Endothelial cell of umbilical vein (primary cell): ENCODE results near the gene PBX2. TPM values are rescaled to one million over a fixed set of nuclear protein-coding genes. Genes with fewer than 3 reads are reported as not detected.

Experiments
- BruUV-seq: library from RNA; stranded (reverse); fragments of 400-500 nt; replicated peaks from 2 replicates; lab custom pipeline; 2021; lab: Mats Ljungman, UMichigan
- CTCF ChIA-PET: fragments of 300-600, 350-600 bp; sonication (Branson Sonifier 250); formaldehyde crosslinking; loops from one replicate; lab custom pipeline; 2021; ENCODE audit warnings: antibody characterized with exemption, inconsistent platforms; lab: Charles Lee
- POLR2A ChIA-PET: fragments of 300-600, 350-600 bp; sonication (Branson Sonifier 250); formaldehyde crosslinking; loops from one replicate; lab custom pipeline; 2021; ENCODE audit warnings: antibody characterized with exemption, inconsistent platforms; lab: Charles Lee
- DNase-seq: peaks from one replicate; pipeline ENCODE4 v3.0.0-alpha.2; 2011; ENCODE audit warnings: low read depth, low spot score
- FAIRE-seq: peaks from 2 replicates; lab custom pipeline; 2011; peaks lifted over from hg19 to GRCh38; lab: Jason Lieb, UNC
- H2AFZ ChIP-seq: 2 replicates; pipeline ENCODE4 v1.6.0; 2012; ENCODE audit warnings: low read depth, low read length, control low read depth, inconsistent platforms
- H3K27ac ChIP-seq: 2 replicates; pipeline ENCODE4 v1.5.1; 2011; ENCODE audit warnings: low read depth, mild to moderate bottlenecking, control low read depth, low read length, moderate library complexity; ENCODE audit not compliant: insufficient read depth
- H3K27me3 ChIP-seq, 2 experiments: 2 replicates each; pipeline versions ENCODE4 v1.6.0 to v1.6.1; 2011; ENCODE audit warnings: low read length in 2 of 2, mixed read lengths in 1 of 2; ENCODE audit not compliant: control insufficient read depth in 2 of 2, insufficient read depth in 2 of 2
- H3K36me3 ChIP-seq, 2 experiments: 2 replicates in 1 of 2; 3 replicates in 1 of 2; pipeline ENCODE4 v1.5.1; 2011; ENCODE audit warnings: low read length in 2 of 2, mild to moderate bottlenecking in 1 of 2, moderate library complexity in 1 of 2; ENCODE audit not compliant: control insufficient read depth in 2 of 2, insufficient read depth in 2 of 2; ENCODE audit errors: extremely low read depth in 1 of 2
- H3K4me1 ChIP-seq: 3 replicates; pipeline ENCODE4 v1.5.1; 2011; ENCODE audit warnings: mild to moderate bottlenecking, low read length; ENCODE audit not compliant: control insufficient read depth, insufficient read depth; ENCODE audit errors: extremely low read depth
- H3K4me2 ChIP-seq: 2 replicates; pipeline ENCODE4 v1.6.1; 2011; ENCODE audit warnings: low read length, control low read depth, mixed read lengths; ENCODE audit not compliant: insufficient read depth
- H3K4me3 ChIP-seq, 3 experiments: fragments of 200-600 bp in 1 of 3; sonication (generic), shearing (Covaris generic) in 1 of 3; replicated peaks in 1 of 3; 2 replicates each; pipeline ENCODE4 v1.5.1; 2011 to 2016; ENCODE audit warnings: control low read depth in 3 of 3, low read length in 3 of 3, mild to moderate bottlenecking in 2 of 3, inconsistent platforms in 1 of 3, low read depth in 1 of 3, moderate library complexity in 1 of 3; ENCODE audit not compliant: insufficient read depth in 1 of 3
- H3K79me2 ChIP-seq: 2 replicates; pipeline ENCODE4 v1.6.0; 2012; ENCODE audit warnings: low read length, inconsistent platforms; ENCODE audit not compliant: control insufficient read depth, insufficient read depth
- H3K9ac ChIP-seq: replicated peaks from 2 replicates; pipeline ENCODE3; 2011; ENCODE audit warnings: low read length, control low read depth; ENCODE audit not compliant: insufficient read depth; ENCODE audit errors: extremely low read depth
- H3K9me1 ChIP-seq: replicated peaks from 3 replicates; pipeline ENCODE4 v1.6.0; 2011; ENCODE audit warnings: mild to moderate bottlenecking, low read length; ENCODE audit not compliant: control insufficient read depth, insufficient read depth; ENCODE audit errors: extremely low read depth
- H3K9me3 ChIP-seq: replicated peaks from 2 replicates; pipeline ENCODE4 v1.5.1; 2012; ENCODE audit warnings: low read length, inconsistent platforms; ENCODE audit not compliant: control insufficient read depth, insufficient read depth
- H4K20me1 ChIP-seq: replicated peaks from 2 replicates; pipeline ENCODE3; 2011; ENCODE audit warnings: mild to moderate bottlenecking, low read length; ENCODE audit not compliant: control insufficient read depth, insufficient read depth; ENCODE audit errors: extremely low read depth
- EZH2 ChIP-seq: IDR thresholded peaks from 2 replicates; pipeline ENCODE4 v1.6.1; 2012; ENCODE audit warnings: borderline replicate concordance, low read depth, mild to moderate bottlenecking, moderate library complexity, low read length, inconsistent platforms; ENCODE audit not compliant: severe bottlenecking
- FOS ChIP-seq: IDR thresholded peaks from 2 replicates; pipeline ENCODE4 v1.6.1; 2011; ENCODE audit warnings: mild to moderate bottlenecking, low read length, moderate library complexity, borderline replicate concordance; ENCODE audit not compliant: insufficient read depth
- GATA2 ChIP-seq: IDR thresholded peaks from 2 replicates; pipeline ENCODE4 v1.7.0; 2011; ENCODE audit warnings: low read depth, mild to moderate bottlenecking, moderate library complexity, mixed read lengths, low read length; ENCODE audit not compliant: insufficient read length, insufficient read depth
- JUN ChIP-seq: IDR thresholded peaks from 2 replicates; pipeline ENCODE4 v1.6.1; 2011; ENCODE audit warnings: borderline replicate concordance, low read depth; ENCODE audit not compliant: insufficient read length, insufficient read depth
- MYC ChIP-seq: IDR thresholded peaks from one replicate; pipeline ENCODE4 v1.6.1; 2011; ENCODE audit warnings: mild to moderate bottlenecking, low read depth, low read length
- POLR2A ChIP-seq: IDR thresholded peaks from 2 replicates; pipeline ENCODE4 v1.6.1; 2012; ENCODE audit warnings: low read depth, mild to moderate bottlenecking, control low read depth, low read length
- POLR2AphosphoS5 ChIP-seq: IDR thresholded peaks from 2 replicates; pipeline ENCODE4 v1.6.1; 2012; ENCODE audit warnings: low read depth, mild to moderate bottlenecking, control low read depth, low read length, moderate library complexity; ENCODE audit not compliant: insufficient read depth
- dilution Hi-C: fragments of 300-500 bp; cut with MboI; formaldehyde crosslinking; loops from one replicate; pipeline ENCODE4 v1.15.0; 2019; ENCODE audit warnings: low sequenced_read_pairs; ENCODE audit not compliant: extremely low pct_ligation_motif_present
- intact Hi-C: fragments of 100-400 bp; cut with micrococcal nuclease; formaldehyde crosslinking; loops from one replicate; pipeline ENCODE4 v1.10.0; 2022
- polyA plus RNA-seq, 4 experiments: library from polyadenylated mRNA; depleted of rRNA in 3 of 4; stranded (reverse) in 3 of 4; unstranded in 1 of 4; fragments of >200 nt; gene quantifications; 2 replicates each; pipeline versions ENCODE4 v1.2.1 to v1.2.3, GENCODE V29; 2011 to 2012; ENCODE audit warnings: missing spikeins in 1 of 4
- total RNA-seq: library from RNA; stranded (reverse); gene quantifications from 2 replicates; pipeline ENCODE4 v1.2.3, GENCODE V29; 2021
- TF ChIP-seq, protein P1 (sequence below): IDR thresholded peaks from 2 replicates; pipeline ENCODE4 v1.6.1; 2011; ENCODE audit not compliant: insufficient read depth, insufficient read length
- TF ChIP-seq, protein P2 (sequence below), 2 donors: IDR thresholded peaks; 1 replicate in 1 of 2; 2 replicates in 1 of 2; pipeline ENCODE4 v1.5.1; 2011; ENCODE audit warnings: low read length in 2 of 2, mild to moderate bottlenecking in 2 of 2, moderate library complexity in 2 of 2, control low read depth in 1 of 2, inconsistent platforms in 1 of 2, low read depth in 1 of 2; ENCODE audit not compliant: insufficient read depth in 1 of 2; ENCODE audit errors: extremely low read depth in 1 of 2

The PBX2 gene
- total and polyA plus RNA-seq, 2 donors (not counting 3 experiments of a cell fraction or from before 2014, with no cell fraction given) = 82.3 to 100 TPM

- Histone ChIP-seq H3K36me3 (peaks cover 3 to 27% of the 10 kb centered on the region in 2 experiments), H3K9me1 (no peaks in the 10 kb centered on the region), H3K9me3 (no peaks in the 10 kb centered on the region), H3K9ac (no peak overlapping the region), H3K79me2 (peaks cover 6% of the 10 kb centered on the region), H4K20me1 (no peaks in the 10 kb centered on the region), H3K4me2 (no peak overlapping the region), H3K27ac (no peak overlapping the region), H3K4me1 (peaks cover 16% of the 10 kb centered on the region), H3K4me3 (no peak overlapping the region), H2AFZ (no peak overlapping the region), H3K27me3 (no peaks in the 10 kb centered on the region)
- dilution Hi-C loops (no loop called here), intact Hi-C loops (no loop called here)
- ChIA-PET CTCF (interaction anchor here (1.0 to 1.7 kb wide), 2 partner anchors 13 to 63 kb away, joined by 3 to 5 read pairs; no protein-coding TSS in a partner anchor), POLR2A (no interaction called here)
- DNase-seq = no peak
- no peak for FAIRE-seq
- TF ChIP-seq MYC = no peak
- no peak for TF ChIP-seq JUN
- no peak for TF ChIP-seq FOS
- no peak for TF ChIP-seq GATA2
- no peak for TF ChIP-seq EZH2
- TF ChIP-seq, protein P1, sequence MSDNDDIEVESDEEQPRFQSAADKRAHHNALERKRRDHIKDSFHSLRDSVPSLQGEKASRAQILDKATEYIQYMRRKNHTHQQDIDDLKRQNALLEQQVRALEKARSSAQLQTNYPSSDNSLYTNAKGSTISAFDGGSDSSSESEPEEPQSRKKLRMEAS = no peak
- no peak for TF ChIP-seq POLR2AphosphoS5
- TF ChIP-seq POLR2A = no peak
- TF ChIP-seq, protein P2, sequence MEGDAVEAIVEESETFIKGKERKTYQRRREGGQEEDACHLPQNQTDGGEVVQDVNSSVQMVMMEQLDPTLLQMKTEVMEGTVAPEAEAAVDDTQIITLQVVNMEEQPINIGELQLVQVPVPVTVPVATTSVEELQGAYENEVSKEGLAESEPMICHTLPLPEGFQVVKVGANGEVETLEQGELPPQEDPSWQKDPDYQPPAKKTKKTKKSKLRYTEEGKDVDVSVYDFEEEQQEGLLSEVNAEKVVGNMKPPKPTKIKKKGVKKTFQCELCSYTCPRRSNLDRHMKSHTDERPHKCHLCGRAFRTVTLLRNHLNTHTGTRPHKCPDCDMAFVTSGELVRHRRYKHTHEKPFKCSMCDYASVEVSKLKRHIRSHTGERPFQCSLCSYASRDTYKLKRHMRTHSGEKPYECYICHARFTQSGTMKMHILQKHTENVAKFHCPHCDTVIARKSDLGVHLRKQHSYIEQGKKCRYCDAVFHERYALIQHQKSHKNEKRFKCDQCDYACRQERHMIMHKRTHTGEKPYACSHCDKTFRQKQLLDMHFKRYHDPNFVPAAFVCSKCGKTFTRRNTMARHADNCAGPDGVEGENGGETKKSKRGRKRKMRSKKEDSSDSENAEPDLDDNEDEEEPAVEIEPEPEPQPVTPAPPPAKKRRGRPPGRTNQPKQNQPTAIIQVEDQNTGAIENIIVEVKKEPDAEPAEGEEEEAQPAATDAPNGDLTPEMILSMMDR (IDR thresholded peaks at IDR 0.05; ENCODE audit: extremely low read depth in 1 of 2, insufficient read depth in 1 of 2, low read depth in 1 of 2, low read length in 2 of 2) = no peak
- BruUV-seq = no TSS peak
These were observed 8.0 kb downstream of the PBX2 start for GRCh38 chr6:32181915-32182529.
